NT2/D1 (cell line): Measurements from ENCODE around the gene OPHN1.

ENCODE experiments used
- DNase-seq: peaks from one replicate; pipeline ENCODE4 v3.0.0-alpha.2; 2011; ENCODE audit warnings: low read depth, low spot score
- H3K27me3 ChIP-seq: 2 replicates; pipeline ENCODE4 v1.6.0; 2011; ENCODE audit warnings: mild to moderate bottlenecking; ENCODE audit not compliant: insufficient read length, insufficient read depth
- H3K36me3 ChIP-seq: 2 replicates; pipeline ENCODE4 v1.6.1; 2011; ENCODE audit warnings: mild to moderate bottlenecking, low read length, mixed read lengths; ENCODE audit not compliant: insufficient read depth, insufficient read length
- H3K4me1 ChIP-seq: 2 replicates; pipeline ENCODE4 v1.5.1; 2011; ENCODE audit not compliant: insufficient read depth, insufficient read length
- H3K4me3 ChIP-seq: 2 replicates; pipeline ENCODE4 v1.5.1; 2011; ENCODE audit warnings: low read depth; ENCODE audit not compliant: insufficient read length
- H3K9ac ChIP-seq: 2 replicates; pipeline ENCODE4 v1.6.0; 2011; ENCODE audit warnings: low read depth; ENCODE audit not compliant: insufficient read length
- H3K9me3 ChIP-seq: 2 replicates; pipeline ENCODE4 v1.5.1; 2011; ENCODE audit warnings: mild to moderate bottlenecking, low read length; ENCODE audit not compliant: insufficient read depth
- SUZ12 ChIP-seq: IDR thresholded peaks from 2 replicates; pipeline ENCODE4 v1.6.1; 2011; ENCODE audit not compliant: insufficient read length, insufficient read depth; ENCODE audit errors: extremely low read depth
- YY1 ChIP-seq: IDR thresholded peaks from 2 replicates; pipeline ENCODE4 v1.6.1; 2011; ENCODE audit not compliant: insufficient read length, insufficient read depth
- ZNF274 ChIP-seq: IDR thresholded peaks from 2 replicates; pipeline ENCODE4 v1.6.1; 2011; ENCODE audit warnings: mild to moderate bottlenecking, low read depth, low read length

OPHN1 gene

DNA sequence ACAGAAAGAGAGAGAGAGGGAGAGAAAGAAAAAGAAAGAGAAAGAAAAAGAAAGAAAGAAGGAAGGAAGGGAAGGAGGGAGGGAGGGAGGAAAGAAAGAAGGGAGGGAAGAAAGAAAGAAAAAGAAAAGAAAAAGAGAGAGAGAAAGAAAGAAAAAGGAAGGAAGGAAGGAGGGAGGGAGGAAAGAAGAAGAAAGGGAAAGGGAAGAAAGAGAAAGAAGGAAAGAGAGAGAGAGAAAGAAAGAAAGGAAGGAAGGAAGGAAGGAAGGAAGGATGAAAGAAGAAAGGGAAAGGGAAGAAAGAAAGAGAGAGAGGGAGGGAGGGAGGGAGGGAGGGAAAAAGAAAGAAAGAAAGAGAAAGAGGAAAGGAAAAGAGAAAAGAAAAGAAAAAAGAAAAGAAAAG is 10.8 kb downstream of the OPHN1 start:
- no peaks in the 10 kb centered on the region for H3K9me3 ChIP-seq
- H3K27me3 ChIP-seq: no peaks in the 10 kb centered on the region
- DNase-seq: no peak
- no peaks in the 10 kb centered on the region for H3K4me1 ChIP-seq
- H3K4me3 ChIP-seq: no peak overlapping the region
- H3K9ac ChIP-seq: no peak overlapping the region
- TF ChIP-seq SUZ12: no peak
- no peaks in the 10 kb centered on the region for H3K36me3 ChIP-seq

- H3K4me3 ChIP-seq: no peak overlapping the region
- DNase-seq: no peak
- no peaks in the 10 kb centered on the region for H3K27me3 ChIP-seq
- H3K9me3 ChIP-seq: no peaks in the 10 kb centered on the region
- TF ChIP-seq ZNF274: no peak
- no peak for TF ChIP-seq YY1
- no peak for TF ChIP-seq SUZ12
- H3K36me3 ChIP-seq: no peaks in the 10 kb centered on the region
- no peak overlapping the region for H3K9ac ChIP-seq
- H3K4me1 ChIP-seq: no peaks in the 10 kb centered on the region
These were observed 11.7 kb downstream of the OPHN1 start for GRCh38 chrX:68421636-68422035.

DNA sequence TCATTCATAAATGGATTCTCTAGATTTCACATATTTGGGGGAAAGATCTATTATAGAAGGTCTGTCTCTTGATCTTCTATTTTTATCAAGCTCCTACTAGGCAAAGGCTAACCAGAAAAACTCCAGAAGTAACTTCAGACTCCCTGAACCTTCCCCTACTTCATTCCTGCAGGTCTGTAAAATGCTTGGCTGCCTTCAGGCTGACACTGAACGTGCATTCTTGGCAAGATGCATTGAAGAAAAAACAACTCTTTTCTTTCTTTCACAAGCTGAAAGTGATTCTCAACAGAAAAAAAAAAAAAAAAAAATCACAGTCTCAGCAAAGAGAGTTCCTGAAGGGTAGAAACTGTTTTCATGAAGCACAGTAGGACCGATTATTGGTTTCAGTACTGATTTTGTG is 12.7 kb downstream of the OPHN1 start:
- H3K9me3 ChIP-seq: no peaks in the 10 kb centered on the region
- TF ChIP-seq SUZ12: no peak
- no peak for TF ChIP-seq ZNF274
- no peak for TF ChIP-seq YY1
- H3K36me3 ChIP-seq: no peaks in the 10 kb centered on the region
- DNase-seq: no peak
- H3K4me1 ChIP-seq: no peaks in the 10 kb centered on the region
- no peak overlapping the region for H3K4me3 ChIP-seq
- H3K27me3 ChIP-seq: no peaks in the 10 kb centered on the region
- no peak overlapping the region for H3K9ac ChIP-seq

- H3K36me3 ChIP-seq: no peaks in the 10 kb centered on the region
- H3K9me3 ChIP-seq: no peaks in the 10 kb centered on the region
- no peak overlapping the region for H3K9ac ChIP-seq
- no peak for DNase-seq
- H3K4me1 ChIP-seq: no peaks in the 10 kb centered on the region
- no peak for TF ChIP-seq ZNF274
- no peak for TF ChIP-seq SUZ12
- TF ChIP-seq YY1: no peak
- H3K4me3 ChIP-seq: no peak overlapping the region
- H3K27me3 ChIP-seq: no peaks in the 10 kb centered on the region
These were observed 13.3 kb downstream of the OPHN1 start for GRCh38 chrX:68419975-68420374.

DNA sequence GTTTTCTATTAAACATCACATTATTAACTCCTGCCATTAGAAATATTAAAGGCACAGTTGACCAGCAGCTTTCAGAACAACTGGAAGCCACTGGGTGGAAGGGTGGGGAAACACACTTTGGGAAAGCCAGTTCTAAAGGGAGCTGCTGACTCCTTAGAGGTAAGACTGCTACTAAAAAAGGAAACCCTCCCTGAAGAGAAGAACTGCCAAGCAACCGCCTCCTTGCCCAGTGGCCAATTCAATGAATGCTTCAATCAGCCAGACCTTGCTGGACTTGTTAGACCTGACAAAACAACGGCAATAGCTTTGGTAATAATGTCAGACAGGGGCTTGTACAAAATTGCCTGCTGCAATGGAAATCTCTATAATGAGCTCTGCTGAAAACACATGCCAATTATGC is 15.6 kb downstream of the OPHN1 start:
- Histone ChIP-seq H3K27me3 (no peaks in the 10 kb centered on the region), H3K4me1 (no peaks in the 10 kb centered on the region), H3K4me3 (no peak overlapping the region), H3K36me3 (no peaks in the 10 kb centered on the region), H3K9me3 (no peaks in the 10 kb centered on the region), H3K9ac (no peak overlapping the region)
- TF ChIP-seq SUZ12 (no peak), YY1 (no peak), ZNF274 (no peak)
- DNase-seq: no peak

GRCh38 chrX:68416592-68416991 is 16.7 kb downstream of the OPHN1 start:
- Histone ChIP-seq H3K9me3 (no peaks in the 10 kb centered on the region), H3K4me3 (no peak overlapping the region), H3K36me3 (no peaks in the 10 kb centered on the region), H3K4me1 (no peaks in the 10 kb centered on the region), H3K27me3 (no peaks in the 10 kb centered on the region), H3K9ac (no peak overlapping the region)
- TF ChIP-seq SUZ12 (no peak), ZNF274 (no peak), YY1 (no peak)
- DNase-seq: no peak

DNA sequence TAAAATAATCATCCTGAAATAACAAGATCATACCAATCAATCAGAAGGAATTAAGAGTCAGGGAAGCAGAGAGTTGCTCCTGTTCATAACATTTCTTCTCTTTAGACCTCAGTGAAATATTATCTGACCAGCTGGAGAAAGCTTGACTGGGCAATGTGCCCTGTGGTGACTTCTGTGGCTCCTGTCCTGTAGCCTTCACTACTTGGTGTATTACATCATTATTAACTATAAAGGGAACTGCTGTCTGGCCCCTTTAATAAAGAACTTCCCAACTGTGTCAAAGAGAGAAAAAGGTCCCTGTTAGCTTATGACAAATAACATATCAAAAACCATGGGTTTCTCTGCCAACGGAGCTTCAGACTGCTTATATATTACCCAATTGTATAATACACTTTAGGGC is 18.0 kb downstream of the OPHN1 start:
- H3K4me3 ChIP-seq: no peak overlapping the region
- no peaks in the 10 kb centered on the region for H3K4me1 ChIP-seq
- H3K36me3 ChIP-seq: no peaks in the 10 kb centered on the region
- no peak overlapping the region for H3K9ac ChIP-seq
- H3K9me3 ChIP-seq: no peaks in the 10 kb centered on the region
- no peaks in the 10 kb centered on the region for H3K27me3 ChIP-seq
- no peak for TF ChIP-seq ZNF274
- TF ChIP-seq SUZ12: no peak
- no peak for TF ChIP-seq YY1
- no peak for DNase-seq

- no peak for DNase-seq
These were observed 20.0 kb downstream of the OPHN1 start for GRCh38 chrX:68413254-68413653.

More at GRCh38 chrX:68413254-68413653, 20.0 kb downstream of the OPHN1 start:
- Histone ChIP-seq H3K27me3 (no peaks in the 10 kb centered on the region), H3K36me3 (no peaks in the 10 kb centered on the region), H3K9me3 (no peaks in the 10 kb centered on the region), H3K9ac (no peak overlapping the region), H3K4me1 (no peaks in the 10 kb centered on the region), H3K4me3 (no peak overlapping the region)
- TF ChIP-seq YY1 (no peak), SUZ12 (no peak), ZNF274 (no peak)
